Measurements from ENCODE around the gene SGTB. TPM values are rescaled to one million over a fixed set of nuclear protein-coding genes. Genes with fewer than 3 reads are reported as not detected.

The SGTB gene
- total RNA-seq, 1 experiment from 2014 or later = 9.2 TPM

DNA sequence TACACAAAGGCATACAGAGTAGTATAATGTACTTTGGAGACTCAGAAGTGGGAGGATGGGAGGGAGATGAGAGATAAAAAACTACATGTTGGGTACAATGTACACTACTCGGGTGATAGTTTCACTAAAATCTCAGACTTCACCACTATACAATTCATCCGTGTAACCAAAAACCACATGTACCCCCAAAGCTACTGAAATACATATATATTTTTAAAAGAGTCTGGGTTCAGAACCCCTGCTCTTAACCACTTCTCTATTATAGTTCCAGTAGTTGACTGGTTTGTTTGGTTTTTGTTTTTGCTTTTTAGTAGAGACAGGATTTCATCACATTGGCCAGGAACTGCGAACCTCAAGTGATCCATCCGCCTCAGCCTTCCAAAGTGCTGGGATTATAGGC lies 22.6 kb downstream of the SGTB start:
- no peaks in the 10 kb centered on the region for H3K27me3 ChIP-seq (ENCODE audit: control insufficient read depth, insufficient read depth, low read length)
- DNase-seq (ENCODE audit: low read depth, low spot score) (no peak), ATAC-seq (no peak)
- ChIA-PET POLR2A (no interaction called here), CTCF (no interaction called here)
- H3K36me3 ChIP-seq (ENCODE audit: control insufficient read depth, insufficient read depth, low read length) = no peaks in the 10 kb centered on the region
- H3K4me1 ChIP-seq (ENCODE audit: control insufficient read depth, insufficient read depth, low read length) = no peaks in the 10 kb centered on the region
- no peak overlapping the region for H3K4me3 ChIP-seq (ENCODE audit: low read depth in 2 of 2, low read length in 2 of 2)
- intact Hi-C loops (cut with micrococcal nuclease; ENCODE audit: unreplicated experiment) = no loop called here
- H3K9me3 ChIP-seq (ENCODE audit: control insufficient read depth, insufficient read depth, low read depth, low read length) = no peaks in the 10 kb centered on the region
- in situ Hi-C loops (cut with HindIII; ENCODE audit: low pct_unique_long_range_greater_than_20kb, low sequenced_read_pairs) = no loop called here
- H3K27ac ChIP-seq (ENCODE audit: low read length) = no peak overlapping the region
- no TSS peak for BruUV-seq (replicated peaks)
- TF ChIP-seq, protein P1, sequence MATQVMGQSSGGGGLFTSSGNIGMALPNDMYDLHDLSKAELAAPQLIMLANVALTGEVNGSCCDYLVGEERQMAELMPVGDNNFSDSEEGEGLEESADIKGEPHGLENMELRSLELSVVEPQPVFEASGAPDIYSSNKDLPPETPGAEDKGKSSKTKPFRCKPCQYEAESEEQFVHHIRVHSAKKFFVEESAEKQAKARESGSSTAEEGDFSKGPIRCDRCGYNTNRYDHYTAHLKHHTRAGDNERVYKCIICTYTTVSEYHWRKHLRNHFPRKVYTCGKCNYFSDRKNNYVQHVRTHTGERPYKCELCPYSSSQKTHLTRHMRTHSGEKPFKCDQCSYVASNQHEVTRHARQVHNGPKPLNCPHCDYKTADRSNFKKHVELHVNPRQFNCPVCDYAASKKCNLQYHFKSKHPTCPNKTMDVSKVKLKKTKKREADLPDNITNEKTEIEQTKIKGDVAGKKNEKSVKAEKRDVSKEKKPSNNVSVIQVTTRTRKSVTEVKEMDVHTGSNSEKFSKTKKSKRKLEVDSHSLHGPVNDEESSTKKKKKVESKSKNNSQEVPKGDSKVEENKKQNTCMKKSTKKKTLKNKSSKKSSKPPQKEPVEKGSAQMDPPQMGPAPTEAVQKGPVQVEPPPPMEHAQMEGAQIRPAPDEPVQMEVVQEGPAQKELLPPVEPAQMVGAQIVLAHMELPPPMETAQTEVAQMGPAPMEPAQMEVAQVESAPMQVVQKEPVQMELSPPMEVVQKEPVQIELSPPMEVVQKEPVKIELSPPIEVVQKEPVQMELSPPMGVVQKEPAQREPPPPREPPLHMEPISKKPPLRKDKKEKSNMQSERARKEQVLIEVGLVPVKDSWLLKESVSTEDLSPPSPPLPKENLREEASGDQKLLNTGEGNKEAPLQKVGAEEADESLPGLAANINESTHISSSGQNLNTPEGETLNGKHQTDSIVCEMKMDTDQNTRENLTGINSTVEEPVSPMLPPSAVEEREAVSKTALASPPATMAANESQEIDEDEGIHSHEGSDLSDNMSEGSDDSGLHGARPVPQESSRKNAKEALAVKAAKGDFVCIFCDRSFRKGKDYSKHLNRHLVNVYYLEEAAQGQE (IDR thresholded peaks at IDR 0.05; ENCODE audit: insufficient read depth in 1 of 2, low read depth in 2 of 2, low read length in 1 of 2) = no peak
- TF ChIP-seq POLR2AphosphoS5 (IDR thresholded peaks at IDR 0.05; ENCODE audit: low read depth, low read length) (no peak), SIN3A (IDR thresholded peaks at IDR 0.05; ENCODE audit: borderline replicate concordance, insufficient read depth, low read depth, low read length) (no peak), TCF7L2 (IDR thresholded peaks at IDR 0.05; ENCODE audit: low read depth, low read length) (no peak)
- TF ChIP-seq, protein P2, sequence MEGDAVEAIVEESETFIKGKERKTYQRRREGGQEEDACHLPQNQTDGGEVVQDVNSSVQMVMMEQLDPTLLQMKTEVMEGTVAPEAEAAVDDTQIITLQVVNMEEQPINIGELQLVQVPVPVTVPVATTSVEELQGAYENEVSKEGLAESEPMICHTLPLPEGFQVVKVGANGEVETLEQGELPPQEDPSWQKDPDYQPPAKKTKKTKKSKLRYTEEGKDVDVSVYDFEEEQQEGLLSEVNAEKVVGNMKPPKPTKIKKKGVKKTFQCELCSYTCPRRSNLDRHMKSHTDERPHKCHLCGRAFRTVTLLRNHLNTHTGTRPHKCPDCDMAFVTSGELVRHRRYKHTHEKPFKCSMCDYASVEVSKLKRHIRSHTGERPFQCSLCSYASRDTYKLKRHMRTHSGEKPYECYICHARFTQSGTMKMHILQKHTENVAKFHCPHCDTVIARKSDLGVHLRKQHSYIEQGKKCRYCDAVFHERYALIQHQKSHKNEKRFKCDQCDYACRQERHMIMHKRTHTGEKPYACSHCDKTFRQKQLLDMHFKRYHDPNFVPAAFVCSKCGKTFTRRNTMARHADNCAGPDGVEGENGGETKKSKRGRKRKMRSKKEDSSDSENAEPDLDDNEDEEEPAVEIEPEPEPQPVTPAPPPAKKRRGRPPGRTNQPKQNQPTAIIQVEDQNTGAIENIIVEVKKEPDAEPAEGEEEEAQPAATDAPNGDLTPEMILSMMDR (IDR thresholded peaks at IDR 0.05) = no peak

DNA sequence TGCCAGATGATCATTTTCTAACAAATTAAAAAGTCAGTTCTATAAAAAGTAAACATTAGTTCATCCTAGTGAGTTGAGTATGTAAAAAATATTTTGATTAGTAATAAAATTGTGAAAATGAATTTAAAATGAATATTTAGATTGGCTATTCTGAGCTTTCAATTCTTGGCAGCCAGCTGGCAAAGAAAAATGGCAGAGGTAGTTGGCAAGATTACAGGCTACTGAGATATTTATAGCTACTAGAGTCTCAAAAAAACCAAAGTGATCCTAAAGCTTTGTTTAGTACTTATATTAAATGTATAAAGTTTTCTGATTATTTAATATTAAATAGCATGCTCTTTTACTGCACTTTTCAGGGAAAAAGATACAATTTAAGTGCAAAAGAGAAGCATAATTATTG lies 25.0 kb downstream of the SGTB start:
- no peaks in the 10 kb centered on the region for H3K36me3 ChIP-seq (ENCODE audit: control insufficient read depth, insufficient read depth, low read length)
- H3K27me3 ChIP-seq (ENCODE audit: control insufficient read depth, insufficient read depth, low read length) = no peaks in the 10 kb centered on the region
- no TSS peak for BruUV-seq (replicated peaks)
- DNase-seq (ENCODE audit: low read depth, low spot score) (no peak), ATAC-seq (no peak)
- in situ Hi-C loops (cut with HindIII; ENCODE audit: low pct_unique_long_range_greater_than_20kb, low sequenced_read_pairs) (no loop called here), intact Hi-C loops (cut with micrococcal nuclease; ENCODE audit: unreplicated experiment) (no loop called here)
- ChIA-PET CTCF (no interaction called here), POLR2A (interaction anchor here (0.6 kb wide), 1 partner anchor 37 kb away, joined by 4 read pairs; no protein-coding TSS in a partner anchor)
- no peak overlapping the region for H3K27ac ChIP-seq (ENCODE audit: low read length)
- H3K9me3 ChIP-seq (ENCODE audit: control insufficient read depth, insufficient read depth, low read depth, low read length) = no peaks in the 10 kb centered on the region
- TF ChIP-seq, protein P2 (IDR thresholded peaks at IDR 0.05) = no peak
- TF ChIP-seq TCF7L2 (IDR thresholded peaks at IDR 0.05; ENCODE audit: low read depth, low read length) (no peak), POLR2AphosphoS5 (IDR thresholded peaks at IDR 0.05; ENCODE audit: low read depth, low read length) (no peak), SIN3A (IDR thresholded peaks at IDR 0.05; ENCODE audit: borderline replicate concordance, insufficient read depth, low read depth, low read length) (no peak)
- TF ChIP-seq, protein P1 (IDR thresholded peaks at IDR 0.05; ENCODE audit: insufficient read depth in 1 of 2, low read depth in 2 of 2, low read length in 1 of 2) = no peak
- no peak overlapping the region for H3K4me3 ChIP-seq (ENCODE audit: low read depth in 2 of 2, low read length in 2 of 2)
- H3K4me1 ChIP-seq (ENCODE audit: control insufficient read depth, insufficient read depth, low read length) = no peaks in the 10 kb centered on the region
